ENCODE data around the gene KRT79. TPM values are rescaled to one million over a fixed set of nuclear protein-coding genes. Genes with fewer than 3 reads are reported as not detected.

KRT79 gene
- polyA plus RNA-seq, 1 donor from 2014 or later = not detected

DNA sequence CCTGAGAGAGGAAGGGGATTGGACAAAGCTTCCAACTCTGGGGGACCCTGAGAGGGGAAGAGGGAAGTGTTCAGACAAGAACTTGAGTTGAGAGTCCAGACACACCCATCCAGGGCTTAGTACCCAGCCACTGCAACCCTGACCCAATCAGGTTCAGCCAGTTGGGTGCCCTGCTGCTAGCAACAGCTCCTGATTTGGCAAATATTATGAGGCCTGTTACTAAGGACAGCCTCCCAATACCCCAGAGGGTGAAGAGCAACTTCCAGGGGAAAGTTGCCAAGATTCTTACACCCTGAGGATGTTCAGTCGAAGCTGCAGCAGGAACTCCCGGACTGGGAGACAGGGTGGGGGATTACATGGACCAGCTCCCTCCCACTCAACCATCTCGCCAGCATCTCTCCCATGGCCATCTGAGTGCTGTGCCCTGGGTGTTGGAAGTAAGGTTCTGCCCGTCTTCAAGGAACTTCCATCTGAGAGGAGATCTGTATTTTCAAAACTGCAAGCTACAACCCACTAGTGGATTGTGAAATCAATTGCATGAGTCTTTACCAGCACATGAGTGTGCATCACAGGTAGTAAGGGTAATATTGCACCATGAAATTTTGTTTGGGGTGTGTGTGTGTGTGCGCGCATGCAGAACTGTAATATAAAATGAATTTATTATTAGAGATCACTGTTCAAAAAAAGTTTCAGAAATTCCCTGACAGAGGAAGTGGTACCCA lies 26.2 kb upstream of the KRT79 start:
- Histone ChIP-seq H3K4me3 (ENCODE audit: low read length) (no peak overlapping the region), H3K9me2 (ENCODE audit: insufficient read depth, low read length) (no peaks in the 10 kb centered on the region), H3K27me3 (ENCODE audit: insufficient read depth, low read depth, low read length) (no peaks in the 10 kb centered on the region), H3K9me3 (ENCODE audit: low read length) (no peaks in the 10 kb centered on the region), H3K4me2 (ENCODE audit: low read length) (no peak overlapping the region), H4K20me1 (ENCODE audit: insufficient read depth) (no peaks in the 10 kb centered on the region), H3K9ac (ENCODE audit: low read length) (no peak overlapping the region), H2AFZ (ENCODE audit: low read depth, low read length) (no peak overlapping the region), H3F3A (ENCODE audit: insufficient read depth, low read length, poor library complexity, severe bottlenecking) (no peaks in the 10 kb centered on the region), H3K79me2 (replicated peaks; ENCODE audit: insufficient read depth, low read length) (no peaks in the 10 kb centered on the region), H3K36me3 (ENCODE audit: insufficient read depth, low read length) (no peaks in the 10 kb centered on the region), H3K27ac (ENCODE audit: low read length) (no peak overlapping the region)
- TF ChIP-seq RAD21 (conservative IDR thresholded peaks at IDR 0.05) (no peak), EP300 (conservative IDR thresholded peaks at IDR 0.05; ENCODE audit: poor library complexity, severe bottlenecking) (no peak), MXI1 (conservative IDR thresholded peaks at IDR 0.05; ENCODE audit: poor library complexity, severe bottlenecking) (no peak), EZH2 (IDR thresholded peaks at IDR 0.05; ENCODE audit: borderline replicate concordance, insufficient read depth, low read length, poor library complexity, severe bottlenecking) (no peak), POLR2AphosphoS5 (IDR thresholded peaks at IDR 0.05) (no peak), TAF1 (IDR thresholded peaks at IDR 0.05; ENCODE audit: low read depth) (no peak), REST (IDR thresholded peaks at IDR 0.05; ENCODE audit: borderline replicate concordance) (no peak)
- TF ChIP-seq, protein P1, sequence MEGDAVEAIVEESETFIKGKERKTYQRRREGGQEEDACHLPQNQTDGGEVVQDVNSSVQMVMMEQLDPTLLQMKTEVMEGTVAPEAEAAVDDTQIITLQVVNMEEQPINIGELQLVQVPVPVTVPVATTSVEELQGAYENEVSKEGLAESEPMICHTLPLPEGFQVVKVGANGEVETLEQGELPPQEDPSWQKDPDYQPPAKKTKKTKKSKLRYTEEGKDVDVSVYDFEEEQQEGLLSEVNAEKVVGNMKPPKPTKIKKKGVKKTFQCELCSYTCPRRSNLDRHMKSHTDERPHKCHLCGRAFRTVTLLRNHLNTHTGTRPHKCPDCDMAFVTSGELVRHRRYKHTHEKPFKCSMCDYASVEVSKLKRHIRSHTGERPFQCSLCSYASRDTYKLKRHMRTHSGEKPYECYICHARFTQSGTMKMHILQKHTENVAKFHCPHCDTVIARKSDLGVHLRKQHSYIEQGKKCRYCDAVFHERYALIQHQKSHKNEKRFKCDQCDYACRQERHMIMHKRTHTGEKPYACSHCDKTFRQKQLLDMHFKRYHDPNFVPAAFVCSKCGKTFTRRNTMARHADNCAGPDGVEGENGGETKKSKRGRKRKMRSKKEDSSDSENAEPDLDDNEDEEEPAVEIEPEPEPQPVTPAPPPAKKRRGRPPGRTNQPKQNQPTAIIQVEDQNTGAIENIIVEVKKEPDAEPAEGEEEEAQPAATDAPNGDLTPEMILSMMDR (IDR thresholded peaks at IDR 0.05; ENCODE audit: poor library complexity, severe bottlenecking) = no peak

GRCh38 chr12:52857500-52857899 lies 23.4 kb upstream of the KRT79 start:
- no peaks in the 10 kb centered on the region for H3K36me3 ChIP-seq (ENCODE audit: insufficient read depth, low read length)

More at GRCh38 chr12:52857500-52857899, 23.4 kb upstream of the KRT79 start:
- Histone ChIP-seq H3F3A (ENCODE audit: insufficient read depth, low read length, poor library complexity, severe bottlenecking) (no peaks in the 10 kb centered on the region), H4K20me1 (ENCODE audit: insufficient read depth) (no peaks in the 10 kb centered on the region), H3K9ac (ENCODE audit: low read length) (no peak overlapping the region), H3K4me3 (ENCODE audit: low read length) (no peak overlapping the region), H3K9me3 (ENCODE audit: low read length) (no peaks in the 10 kb centered on the region), H2AFZ (ENCODE audit: low read depth, low read length) (no peak overlapping the region), H3K27me3 (ENCODE audit: insufficient read depth, low read depth, low read length) (no peaks in the 10 kb centered on the region), H3K27ac (ENCODE audit: low read length) (no peak overlapping the region), H3K4me2 (ENCODE audit: low read length) (no peak overlapping the region), H3K79me2 (replicated peaks; ENCODE audit: insufficient read depth, low read length) (no peaks in the 10 kb centered on the region), H3K9me2 (ENCODE audit: insufficient read depth, low read length) (no peaks in the 10 kb centered on the region)
- TF ChIP-seq RAD21 (conservative IDR thresholded peaks at IDR 0.05) = no peak
- TF ChIP-seq SMC3 (conservative IDR thresholded peaks at IDR 0.05; ENCODE audit: poor library complexity) = no peak
- TF ChIP-seq EP300 (conservative IDR thresholded peaks at IDR 0.05; ENCODE audit: poor library complexity, severe bottlenecking) = no peak
- TF ChIP-seq MXI1 (conservative IDR thresholded peaks at IDR 0.05; ENCODE audit: poor library complexity, severe bottlenecking) = no peak
- no peak for TF ChIP-seq REST (IDR thresholded peaks at IDR 0.05; ENCODE audit: borderline replicate concordance)
- no peak for TF ChIP-seq EZH2 (IDR thresholded peaks at IDR 0.05; ENCODE audit: borderline replicate concordance, insufficient read depth, low read length, poor library complexity, severe bottlenecking)
- TF ChIP-seq, protein P1 (IDR thresholded peaks at IDR 0.05; ENCODE audit: poor library complexity, severe bottlenecking) = no peak
- no peak for TF ChIP-seq POLR2AphosphoS5 (IDR thresholded peaks at IDR 0.05)
- no peak for TF ChIP-seq TAF1 (IDR thresholded peaks at IDR 0.05; ENCODE audit: low read depth)
